Fibroblast of the aortic adventitia (primary cell): ENCODE results near the gene NAGS. TPM values are rescaled to one million over a fixed set of nuclear protein-coding genes. Genes with fewer than 3 reads are reported as not detected.
"Not testable (repeated sequence)": the region's sequence is repeated elsewhere in the genome, so short reads cannot be mapped to it uniquely, and the experiment has no call there.

Experiments used
- DNase-seq: peaks from one replicate; pipeline ENCODE4 v3.0.0-alpha.2; 2010; ENCODE audit warnings: low read depth
- H3K4me3 ChIP-seq: 2 replicates; pipeline ENCODE4 v1.5.1; 2011; ENCODE audit warnings: low read depth, mild to moderate bottlenecking, control low read depth, low read length, moderate library complexity
- CTCF ChIP-seq: IDR thresholded peaks from 2 replicates; pipeline ENCODE4 v1.5.1; 2011; ENCODE audit warnings: mild to moderate bottlenecking, low read length, control low read depth, inconsistent platforms; ENCODE audit not compliant: insufficient read depth
- total RNA-seq: library from RNA; depleted of rRNA; stranded (reverse); fragments of >200 nt; gene quantifications from 2 replicates; pipeline ENCODE4 v1.2.3, GENCODE V29; 2012; ENCODE audit warnings: low replicate concordance

The NAGS gene
- 0.16 and 2.5 TPM in 2 replicates for total RNA-seq

GRCh38 chr17:44004077-44004760, at the start of gene NAGS:
NAGS (plus strand) TSS chr17:44004622; CDS start chr17:44004664, 42 bp downstream.
- TF ChIP-seq CTCF = no peak
- no peak for DNase-seq
- peak within 1 kb of the TSS; percentile 48 for H3K4me3 ChIP-seq

GRCh38 chr17:43956222-43956621, 48.2 kb upstream of the NAGS start:
- no peak for DNase-seq
- no peak overlapping the region for H3K4me3 ChIP-seq
- TF ChIP-seq CTCF = no peak

GRCh38 chr17:43958748-43959352, 45.6 kb upstream of the NAGS start:
- no peak overlapping the region for H3K4me3 ChIP-seq
- no peak for DNase-seq
- TF ChIP-seq CTCF = no peak

GRCh38 chr17:43961292-43961691, 43.1 kb upstream of the NAGS start:
- H3K4me3 ChIP-seq, DNase-seq: not testable (repeated sequence)

- DNase-seq = no peak
- no peak for TF ChIP-seq CTCF
- no peak overlapping the region for H3K4me3 ChIP-seq
Observed at GRCh38 chr17:43961954-43962353, 42.5 kb upstream of the NAGS start.

- no peak overlapping the region for H3K4me3 ChIP-seq
- TF ChIP-seq CTCF = no peak
- DNase-seq = no peak
Observed at GRCh38 chr17:43962479-43962878, 41.9 kb upstream of the NAGS start.

GRCh38 chr17:43966276-43966675, 38.1 kb upstream of the NAGS start:
- no peak for TF ChIP-seq CTCF
- no peak for DNase-seq
- H3K4me3 ChIP-seq = no peak overlapping the region
